Suprapubic skin (tissue), 4 donors: ENCODE results near the gene TTLL1. TPM values are rescaled to one million over a fixed set of nuclear protein-coding genes. Genes with fewer than 3 reads are reported as not detected.

ENCODE experiments used
- DNase-seq, 2 donors: peaks; one replicate each; pipeline ENCODE4 v3.0.0-alpha.2; 2019; ENCODE audit warnings: low spot score in 2 of 2
- H3K27ac ChIP-seq: fragments of 200-600 bp; sonication (generic); one replicate; pipeline ENCODE4 v1.5.1; 2019
- H3K27me3 ChIP-seq: fragments of 200-600 bp; sonication (generic); one replicate; pipeline ENCODE4 v1.5.1; 2019
- H3K36me3 ChIP-seq: fragments of 200-600 bp; sonication (generic); one replicate; pipeline ENCODE4 v1.5.1; 2019
- H3K4me1 ChIP-seq: fragments of 200-600 bp; sonication (generic); one replicate; pipeline ENCODE4 v1.5.1; 2019
- H3K4me3 ChIP-seq: fragments of 200-600 bp; sonication (generic); one replicate; pipeline ENCODE4 v1.5.1; 2019; ENCODE audit warnings: mild to moderate bottlenecking
- H3K9me3 ChIP-seq: fragments of 200-600 bp; sonication (generic); one replicate; pipeline ENCODE4 v1.5.1; 2019
- EP300 ChIP-seq: sonication (generic); formaldehyde crosslinking; IDR thresholded peaks from one replicate; pipeline ENCODE4 v1.6.1; 2017; ENCODE audit warnings: antibody characterized with exemption
- POLR2A ChIP-seq, 2 donors: fragments of 450-650 bp; IDR thresholded peaks; one replicate each; pipeline ENCODE4 v1.6.1; 2017; ENCODE audit warnings: antibody characterized with exemption in 2 of 2, mild to moderate bottlenecking in 2 of 2, moderate library complexity in 2 of 2
- POLR2AphosphoS5 ChIP-seq, 3 donors: sonication (generic); formaldehyde crosslinking; IDR thresholded peaks; one replicate each; pipeline ENCODE4 v1.6.1; 2017; ENCODE audit warnings: antibody characterized with exemption in 3 of 3
- WGBS: methylation state at CpG from one replicate; pipeline ENCODE4 v1.1.5; 2018; 5-methylcytosine and 5-hydroxymethylcytosine counted together
- total RNA-seq, 4 donors: library from RNA; depleted of rRNA; stranded (reverse); fragments of >200 nt; gene quantifications; one replicate each; pipeline ENCODE4 v1.1.0, GENCODE V29; 2016
- TF ChIP-seq, protein P1 (sequence below), 2 donors: fragments of 200-600 bp in 1 of 2; fragments of 450-650 bp in 1 of 2; sonication (generic) in 1 of 2; IDR thresholded peaks; one replicate each; pipeline ENCODE4 v1.5.1; 2016 to 2019; ENCODE audit warnings: antibody characterized with exemption in 2 of 2, mild to moderate bottlenecking in 1 of 2, moderate library complexity in 1 of 2

TTLL1 gene
- total RNA-seq, 4 donors from 2014 or later, result 4.3 to 8.7 (median 5.0) TPM

DNA sequence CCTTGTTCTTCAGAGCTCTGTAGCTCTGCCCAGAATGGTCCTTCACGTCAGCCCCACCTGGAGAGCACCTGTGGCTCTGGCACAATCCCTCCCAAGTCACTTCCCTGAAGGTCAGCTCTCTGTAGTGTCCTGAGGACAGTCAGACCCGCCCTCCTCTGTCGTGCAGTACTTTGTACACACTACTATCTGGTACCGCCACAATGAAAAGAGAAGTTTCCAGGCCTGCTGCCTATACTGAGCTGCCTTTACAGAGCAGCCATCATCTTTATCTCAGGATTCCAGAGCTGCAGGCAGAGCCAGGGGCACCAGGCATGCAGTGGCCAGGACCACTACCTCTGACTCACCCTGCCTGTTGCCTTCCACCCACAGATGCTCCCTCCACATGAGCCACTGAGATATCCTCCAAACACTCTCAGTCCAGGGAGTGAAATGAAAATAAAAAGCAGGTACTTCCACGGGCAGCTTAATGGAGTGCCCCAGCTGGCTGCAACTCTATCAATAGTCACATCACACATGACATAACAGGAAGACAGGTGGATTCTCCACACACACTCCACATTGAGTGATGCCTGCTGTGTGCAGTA lies 81.6 kb downstream of the TTLL1 start:
- H3K27ac ChIP-seq, result no peak overlapping the region
- WGBS, result 67% methylated on average over 5 of the region's 5 CpGs
- no peaks in the 10 kb centered on the region for H3K36me3 ChIP-seq
- TF ChIP-seq EP300, result no peak
- TF ChIP-seq POLR2AphosphoS5 (IDR thresholded peaks at IDR 0.05), result no peak
- TF ChIP-seq POLR2A (IDR thresholded peaks at IDR 0.05), result no peak
- TF ChIP-seq, protein P1, sequence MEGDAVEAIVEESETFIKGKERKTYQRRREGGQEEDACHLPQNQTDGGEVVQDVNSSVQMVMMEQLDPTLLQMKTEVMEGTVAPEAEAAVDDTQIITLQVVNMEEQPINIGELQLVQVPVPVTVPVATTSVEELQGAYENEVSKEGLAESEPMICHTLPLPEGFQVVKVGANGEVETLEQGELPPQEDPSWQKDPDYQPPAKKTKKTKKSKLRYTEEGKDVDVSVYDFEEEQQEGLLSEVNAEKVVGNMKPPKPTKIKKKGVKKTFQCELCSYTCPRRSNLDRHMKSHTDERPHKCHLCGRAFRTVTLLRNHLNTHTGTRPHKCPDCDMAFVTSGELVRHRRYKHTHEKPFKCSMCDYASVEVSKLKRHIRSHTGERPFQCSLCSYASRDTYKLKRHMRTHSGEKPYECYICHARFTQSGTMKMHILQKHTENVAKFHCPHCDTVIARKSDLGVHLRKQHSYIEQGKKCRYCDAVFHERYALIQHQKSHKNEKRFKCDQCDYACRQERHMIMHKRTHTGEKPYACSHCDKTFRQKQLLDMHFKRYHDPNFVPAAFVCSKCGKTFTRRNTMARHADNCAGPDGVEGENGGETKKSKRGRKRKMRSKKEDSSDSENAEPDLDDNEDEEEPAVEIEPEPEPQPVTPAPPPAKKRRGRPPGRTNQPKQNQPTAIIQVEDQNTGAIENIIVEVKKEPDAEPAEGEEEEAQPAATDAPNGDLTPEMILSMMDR (IDR thresholded peaks at IDR 0.05), result no peak
- peaks cover 61% of the 10 kb centered on the region for H3K4me1 ChIP-seq
- H3K27me3 ChIP-seq, result no peaks in the 10 kb centered on the region
- no peak for DNase-seq
- H3K4me3 ChIP-seq, result no peak overlapping the region
- no peaks in the 10 kb centered on the region for H3K9me3 ChIP-seq

DNA sequence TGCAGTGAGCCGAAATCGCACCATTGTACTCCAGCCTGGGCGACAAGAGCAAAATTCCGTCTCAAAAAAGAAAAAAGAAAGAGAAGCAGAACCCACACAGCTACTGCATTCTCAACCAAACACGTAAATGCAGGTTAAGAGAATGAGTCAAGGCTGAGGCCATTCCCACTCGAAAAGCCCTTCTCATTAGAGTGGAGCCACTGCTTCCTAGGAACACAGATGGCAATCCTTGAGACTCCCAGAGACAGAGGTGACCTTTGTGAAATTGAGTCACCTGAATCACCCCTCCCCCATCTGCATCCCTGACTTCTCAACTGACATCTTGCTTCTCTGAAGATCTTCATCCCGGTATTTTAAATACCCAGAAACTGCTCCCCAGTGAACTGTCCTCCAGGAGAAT lies 82.4 kb downstream of the TTLL1 start:
- H3K9me3 ChIP-seq, result no peaks in the 10 kb centered on the region
- TF ChIP-seq EP300, result no peak
- no peak for TF ChIP-seq POLR2AphosphoS5 (IDR thresholded peaks at IDR 0.05)
- TF ChIP-seq POLR2A (IDR thresholded peaks at IDR 0.05), result no peak
- TF ChIP-seq, protein P1 (IDR thresholded peaks at IDR 0.05), result no peak
- H3K27me3 ChIP-seq, result no peaks in the 10 kb centered on the region
- no peak overlapping the region for H3K27ac ChIP-seq
- H3K4me3 ChIP-seq, result no peak overlapping the region
- H3K36me3 ChIP-seq, result no peaks in the 10 kb centered on the region
- H3K4me1 ChIP-seq, result peaks cover 63% of the 10 kb centered on the region
- no peak for DNase-seq
- WGBS, result 94% methylated on average over 7 of the region's 7 CpGs

DNA sequence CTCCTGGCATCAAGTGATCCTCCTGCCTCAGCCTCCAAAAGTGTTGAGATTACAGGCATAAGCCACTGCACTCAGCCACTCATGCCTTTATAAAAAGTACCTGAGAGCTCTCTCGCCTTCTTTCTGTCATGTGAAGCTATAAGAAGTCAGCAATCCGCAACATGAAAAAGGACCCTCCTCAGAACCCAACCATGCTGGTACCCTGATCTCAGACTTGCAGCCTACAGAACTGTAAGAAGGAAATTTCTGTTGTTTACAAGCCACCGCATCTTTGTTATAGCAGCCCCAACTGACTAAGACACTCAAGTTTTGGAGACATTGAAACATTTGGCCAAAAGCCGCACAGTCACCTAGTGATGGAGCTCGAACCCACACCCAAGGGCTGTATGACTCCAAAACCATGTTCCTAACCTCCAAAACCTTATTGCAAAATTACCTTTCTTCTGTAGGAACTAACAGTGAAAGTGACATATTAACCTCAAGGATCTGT lies 83.1 kb downstream of the TTLL1 start:
- WGBS, result 95% methylated on average over 5 of the region's 5 CpGs
- peaks cover 65% of the 10 kb centered on the region for H3K4me1 ChIP-seq

DNA sequence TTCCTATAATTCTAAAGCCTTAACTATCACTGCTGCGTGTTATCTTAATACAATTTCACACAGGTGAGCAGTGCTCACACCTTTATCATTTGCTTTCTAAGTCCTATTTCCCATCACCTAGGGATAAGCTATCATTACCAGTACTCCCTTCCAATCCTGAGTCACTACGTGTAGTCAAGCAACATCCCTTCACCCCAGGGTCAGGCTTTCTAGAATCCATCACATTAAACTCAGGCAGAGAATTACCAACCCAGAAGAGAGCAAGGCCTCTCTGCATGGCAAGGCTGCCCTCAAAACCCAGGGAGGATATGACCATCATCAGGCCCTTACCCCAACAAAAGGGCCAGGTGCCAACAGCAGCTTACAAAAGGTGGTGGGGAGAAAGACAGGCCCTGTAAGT lies 84.1 kb downstream of the TTLL1 start:
- no peak for DNase-seq
- WGBS, result 86% methylated on average over 2 of the region's 2 CpGs
- Histone ChIP-seq H3K36me3 (no peaks in the 10 kb centered on the region), H3K27me3 (no peaks in the 10 kb centered on the region), H3K27ac (no peak overlapping the region), H3K9me3 (no peaks in the 10 kb centered on the region), H3K4me1 (peaks cover 71% of the 10 kb centered on the region), H3K4me3 (no peak overlapping the region)
- TF ChIP-seq, protein P1 (IDR thresholded peaks at IDR 0.05), result no peak

More for the DNA sequence above, 83.1 kb downstream of the TTLL1 start:
- no peak for DNase-seq
- Histone ChIP-seq H3K27ac (no peak overlapping the region), H3K9me3 (no peaks in the 10 kb centered on the region), H3K4me3 (no peak overlapping the region), H3K36me3 (no peaks in the 10 kb centered on the region), H3K27me3 (no peaks in the 10 kb centered on the region)
- TF ChIP-seq POLR2AphosphoS5 (IDR thresholded peaks at IDR 0.05) (no peak), EP300 (no peak), POLR2A (IDR thresholded peaks at IDR 0.05) (no peak)
- TF ChIP-seq, protein P1 (IDR thresholded peaks at IDR 0.05), result no peak

DNA sequence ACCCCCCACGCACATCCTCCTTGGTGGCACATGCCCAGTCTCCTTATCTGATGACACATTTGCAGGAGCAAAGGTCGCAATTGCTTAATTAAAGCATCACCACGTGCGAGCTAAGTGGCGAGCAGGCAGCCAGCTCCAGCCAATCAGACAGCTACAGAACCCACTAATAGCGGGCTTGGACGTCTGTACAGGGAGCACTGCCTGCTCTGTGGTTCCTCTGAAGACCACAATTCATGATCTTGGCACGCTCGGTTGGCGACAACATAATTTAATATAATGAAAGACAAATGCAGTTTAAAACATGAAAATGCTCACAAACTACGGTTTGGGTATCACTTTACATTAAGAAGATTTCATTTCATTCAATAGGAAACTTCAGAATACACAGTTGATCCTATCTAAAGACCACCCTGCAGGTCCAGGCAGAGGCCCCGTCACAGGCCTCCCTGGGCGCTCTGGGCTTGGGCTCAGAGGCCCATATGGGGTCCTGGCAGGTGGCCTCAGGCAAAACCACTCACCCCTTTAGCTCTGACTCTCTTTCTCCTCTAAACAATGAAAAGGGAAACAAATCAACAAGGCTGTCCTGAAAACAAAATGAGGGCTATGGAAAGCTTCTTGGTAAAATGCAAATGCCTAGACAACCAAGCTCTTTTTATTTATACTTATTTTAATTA lies 84.7 kb downstream of the TTLL1 start:
- no peak for DNase-seq
- H3K27me3 ChIP-seq, result no peaks in the 10 kb centered on the region
- H3K27ac ChIP-seq, result no peak overlapping the region
- no peak overlapping the region for H3K4me3 ChIP-seq
- TF ChIP-seq, protein P1 (IDR thresholded peaks at IDR 0.05), result no peak
- TF ChIP-seq POLR2AphosphoS5 (IDR thresholded peaks at IDR 0.05), result no peak
- TF ChIP-seq EP300, result no peak
- no peak for TF ChIP-seq POLR2A (IDR thresholded peaks at IDR 0.05)
- H3K9me3 ChIP-seq, result no peaks in the 10 kb centered on the region
- H3K4me1 ChIP-seq, result peaks cover 74% of the 10 kb centered on the region
- H3K36me3 ChIP-seq, result no peaks in the 10 kb centered on the region
- 56% methylated on average over 12 of the region's 13 CpGs for WGBS
